ENCODE results near the gene PRSS53. TPM values are rescaled to one million over a fixed set of nuclear protein-coding genes. Genes with fewer than 3 reads are reported as not detected.
A peak's percentile ranks its signal among the peaks of the same experiment; 100 is the strongest.

The PRSS53 gene
- total RNA-seq, 2 experiments from 2014 or later: 3.7 to 5.7 TPM

- Histone ChIP-seq H3K4me2 (ENCODE audit: low read length) (no peak overlapping the region), H2AFZ (ENCODE audit: low read length) (no peak overlapping the region), H3K9me3 (ENCODE audit: low read length) (no peaks in the 10 kb centered on the region), H3K9me2 (ENCODE audit: insufficient read depth, low read length) (no peaks in the 10 kb centered on the region), H3K36me3 (ENCODE audit: insufficient read depth, low read length) (peaks cover 41% of the 10 kb centered on the region), H3K4me1 (ENCODE audit: insufficient read depth, low read length, poor library complexity, severe bottlenecking) (no peaks in the 10 kb centered on the region), H3K79me2 (ENCODE audit: insufficient read depth, low read depth, low read length) (no peaks in the 10 kb centered on the region), H4K20me1 (ENCODE audit: insufficient read depth, low read length) (no peaks in the 10 kb centered on the region), H3K4me3 (ENCODE audit: low read depth, low read length, poor library complexity, severe bottlenecking) (no peak overlapping the region), H3K27ac (ENCODE audit: low read depth, low read length, poor library complexity, severe bottlenecking) (no peak overlapping the region)
- CTCF ChIA-PET (ENCODE audit: unreplicated experiment): no interaction called here
- BruUV-seq (replicated peaks): TSS peak; percentile 62
- DNase-seq (ENCODE audit: low spot score): no peak
- POLR2A ChIA-PET: interaction anchor here (0.5 to 2.8 kb wide), 2 partner anchors 12 to 16 kb away, joined by 3 to 8 read pairs; partner anchors contain the start of gene KAT8
- TF ChIP-seq, protein P1, sequence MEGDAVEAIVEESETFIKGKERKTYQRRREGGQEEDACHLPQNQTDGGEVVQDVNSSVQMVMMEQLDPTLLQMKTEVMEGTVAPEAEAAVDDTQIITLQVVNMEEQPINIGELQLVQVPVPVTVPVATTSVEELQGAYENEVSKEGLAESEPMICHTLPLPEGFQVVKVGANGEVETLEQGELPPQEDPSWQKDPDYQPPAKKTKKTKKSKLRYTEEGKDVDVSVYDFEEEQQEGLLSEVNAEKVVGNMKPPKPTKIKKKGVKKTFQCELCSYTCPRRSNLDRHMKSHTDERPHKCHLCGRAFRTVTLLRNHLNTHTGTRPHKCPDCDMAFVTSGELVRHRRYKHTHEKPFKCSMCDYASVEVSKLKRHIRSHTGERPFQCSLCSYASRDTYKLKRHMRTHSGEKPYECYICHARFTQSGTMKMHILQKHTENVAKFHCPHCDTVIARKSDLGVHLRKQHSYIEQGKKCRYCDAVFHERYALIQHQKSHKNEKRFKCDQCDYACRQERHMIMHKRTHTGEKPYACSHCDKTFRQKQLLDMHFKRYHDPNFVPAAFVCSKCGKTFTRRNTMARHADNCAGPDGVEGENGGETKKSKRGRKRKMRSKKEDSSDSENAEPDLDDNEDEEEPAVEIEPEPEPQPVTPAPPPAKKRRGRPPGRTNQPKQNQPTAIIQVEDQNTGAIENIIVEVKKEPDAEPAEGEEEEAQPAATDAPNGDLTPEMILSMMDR (conservative IDR thresholded peaks at IDR 0.05; ENCODE audit: low read length): no peak
- TF ChIP-seq EZH2phosphoT487 (IDR thresholded peaks at IDR 0.05; ENCODE audit: borderline replicate concordance, low read depth, low read length): no peak
- intact Hi-C loops (cut with micrococcal nuclease; ENCODE audit: unreplicated experiment): no loop called here
These were observed 41.7 kb upstream of the PRSS53 start for GRCh38 chr16:31130336-31130891.

DNA sequence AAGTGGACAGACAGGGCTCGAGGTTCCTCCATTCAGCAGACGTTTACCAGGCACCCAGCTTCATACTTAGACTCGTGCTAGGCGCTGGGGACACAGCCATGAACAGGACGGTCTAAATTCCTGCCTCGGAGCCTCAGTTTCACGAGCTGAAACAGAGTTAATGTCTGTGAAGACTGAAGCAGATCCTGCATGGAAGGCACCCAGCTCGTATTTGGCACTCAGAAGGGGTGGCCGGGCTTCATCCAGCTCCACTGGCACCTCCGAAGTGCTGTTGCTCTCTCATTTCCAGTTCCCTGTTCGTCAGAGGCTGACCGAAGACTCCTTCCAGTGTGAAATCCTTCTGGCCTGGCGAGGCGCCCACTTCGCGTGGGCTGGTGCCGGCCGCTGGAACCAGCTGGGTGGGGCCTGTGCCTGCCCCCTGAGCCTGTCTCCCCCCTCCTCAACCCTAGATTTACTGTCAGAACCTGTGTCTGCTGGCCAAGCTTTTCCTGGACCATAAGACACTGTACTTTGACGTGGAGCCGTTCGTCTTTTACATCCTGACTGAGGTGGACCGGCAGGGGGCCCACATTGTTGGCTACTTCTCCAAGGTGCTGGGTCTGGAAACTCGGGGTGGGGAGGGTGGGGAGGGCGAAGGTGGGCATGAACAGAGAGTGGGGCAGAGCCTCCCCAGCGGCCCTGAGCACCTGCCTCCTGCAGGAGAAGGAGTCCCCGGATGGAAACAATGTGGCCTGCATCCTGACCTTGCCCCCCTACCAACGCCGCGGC, 41.0 kb upstream of the PRSS53 start:
- Histone ChIP-seq H3K9me3 (ENCODE audit: low read length) (no peaks in the 10 kb centered on the region), H3K4me3 (ENCODE audit: low read depth, low read length, poor library complexity, severe bottlenecking) (no peak overlapping the region), H3K4me2 (ENCODE audit: low read length) (no peak overlapping the region), H4K20me1 (ENCODE audit: insufficient read depth, low read length) (no peaks in the 10 kb centered on the region), H3K27ac (ENCODE audit: low read depth, low read length, poor library complexity, severe bottlenecking) (no peak overlapping the region), H3K79me2 (ENCODE audit: insufficient read depth, low read depth, low read length) (no peaks in the 10 kb centered on the region), H3K9me2 (ENCODE audit: insufficient read depth, low read length) (no peaks in the 10 kb centered on the region), H3K36me3 (ENCODE audit: insufficient read depth, low read length) (peaks cover 41% of the 10 kb centered on the region), H3K4me1 (ENCODE audit: insufficient read depth, low read length, poor library complexity, severe bottlenecking) (no peaks in the 10 kb centered on the region), H2AFZ (ENCODE audit: low read length) (no peak overlapping the region)
- ChIA-PET CTCF (ENCODE audit: unreplicated experiment) (no interaction called here), POLR2A (interaction anchor here (0.5 to 2.8 kb wide), 3 partner anchors 12 to 93 kb away, joined by 3 to 8 read pairs (median 4); partner anchors contain the start of gene KAT8)
- no TSS peak for BruUV-seq (replicated peaks)
- intact Hi-C loops (cut with micrococcal nuclease; ENCODE audit: unreplicated experiment): no loop called here
- no peak for DNase-seq (ENCODE audit: low spot score)
- no peak for TF ChIP-seq EZH2phosphoT487 (IDR thresholded peaks at IDR 0.05; ENCODE audit: borderline replicate concordance, low read depth, low read length)
- TF ChIP-seq, protein P1 (conservative IDR thresholded peaks at IDR 0.05; ENCODE audit: low read length): no peak
